GM23338 (cell line): ENCODE results near the gene WDR75. TPM values are rescaled to one million over a fixed set of nuclear protein-coding genes. Genes with fewer than 3 reads are reported as not detected.

Source experiments
- ATAC-seq: fragments of 200-7000 bp; cut with Tn5 transposase; 3 replicates; pipeline ENCODE4 v1.9.1; 2020
- DNase-seq: peaks from one replicate; pipeline ENCODE4 v3.0.0-alpha.2; 2015; ENCODE audit warnings: low spot score
- H2AFZ ChIP-seq: fragments of 200-600 bp; sonication (generic); 2 replicates; pipeline ENCODE4 v1.8.0; 2016; ENCODE audit warnings: antibody characterized with exemption, mild to moderate bottlenecking, moderate library complexity
- H3F3A ChIP-seq: fragments of 200-600 bp; sonication (generic); replicated peaks from 2 replicates; pipeline ENCODE4 v1.8.0; 2017; ENCODE audit warnings: antibody characterized with exemption, mixed run types, low read depth
- H3K27ac ChIP-seq: fragments of 200-600 bp; sonication (generic); 2 replicates; pipeline ENCODE4 v1.6.1; 2016; ENCODE audit warnings: low read depth
- H3K27me3 ChIP-seq: fragments of 200-600 bp; sonication (generic); 2 replicates; pipeline ENCODE4 v1.8.0; 2016; ENCODE audit warnings: mild to moderate bottlenecking, mixed run types, moderate library complexity; ENCODE audit not compliant: insufficient read depth
- H3K36me3 ChIP-seq: fragments of 200-600 bp; sonication (generic); 2 replicates; pipeline ENCODE4 v1.8.0; 2016; ENCODE audit warnings: mild to moderate bottlenecking; ENCODE audit not compliant: insufficient read depth
- H3K4me1 ChIP-seq: fragments of 200-600 bp; sonication (generic); 2 replicates; pipeline ENCODE4 v1.8.0; 2016; ENCODE audit warnings: mild to moderate bottlenecking, moderate library complexity; ENCODE audit not compliant: insufficient read depth
- H3K4me2 ChIP-seq: fragments of 200-600 bp; sonication (generic); 2 replicates; pipeline ENCODE4 v1.7.1; 2017; ENCODE audit warnings: mixed run types
- H3K4me3 ChIP-seq: fragments of 200-600 bp; sonication (generic); 2 replicates; pipeline ENCODE4 v1.6.1; 2016; ENCODE audit warnings: mixed run types
- H3K79me2 ChIP-seq: fragments of 200-600 bp; sonication (generic); replicated peaks from 2 replicates; pipeline ENCODE4 v1.8.0; 2017; ENCODE audit warnings: mild to moderate bottlenecking; ENCODE audit not compliant: insufficient read depth
- H3K9me2 ChIP-seq: fragments of 200-600 bp; sonication (generic); 2 replicates; pipeline ENCODE4 v1.8.0; 2017; ENCODE audit not compliant: insufficient read depth
- H4K20me1 ChIP-seq: fragments of 200-600 bp; sonication (generic); replicated peaks from 2 replicates; pipeline ENCODE4 v1.8.0; 2017; ENCODE audit warnings: mild to moderate bottlenecking; ENCODE audit not compliant: insufficient read depth
- H3K27ac Mint-ChIP-seq: 2 replicates; pipeline ENCODE4 v1.8.0; 2020; ENCODE audit warnings: inconsistent platforms, mild to moderate bottlenecking, moderate library complexity, mixed read lengths
- H3K27me3 Mint-ChIP-seq: 3 replicates; pipeline ENCODE4 v1.8.0; 2022; ENCODE audit warnings: low read depth, mild to moderate bottlenecking, moderate library complexity, mixed read lengths, inconsistent platforms; ENCODE audit not compliant: insufficient read depth, poor library complexity
- H3K36me3 Mint-ChIP-seq: 3 replicates; pipeline ENCODE4 v1.8.0; 2021; ENCODE audit warnings: low read depth, mild to moderate bottlenecking, inconsistent platforms, moderate library complexity, mixed read lengths
- H3K4me1 Mint-ChIP-seq: 3 replicates; pipeline ENCODE4 v1.8.0; 2020; ENCODE audit warnings: mild to moderate bottlenecking, inconsistent platforms, mixed read lengths
- H3K4me3 Mint-ChIP-seq: 3 replicates; pipeline ENCODE4 v1.8.0; 2021; ENCODE audit warnings: moderate library complexity, mild to moderate bottlenecking, inconsistent platforms, mixed read lengths
- H3K9me3 Mint-ChIP-seq: 3 replicates; pipeline ENCODE4 v1.8.0; 2020; ENCODE audit warnings: moderate library complexity, mild to moderate bottlenecking, inconsistent platforms, mixed read lengths
- CREB1 ChIP-seq: fragments of 250-450 bp; sonication (Bioruptor Pico); IDR thresholded peaks from 2 replicates; pipeline ENCODE4 v1.5.0; 2020; ENCODE audit warnings: low read depth, mild to moderate bottlenecking, moderate library complexity
- CTCF ChIP-seq, 2 experiments: fragments of 200-600 bp in 1 of 2; sonication (generic) in 1 of 2; conservative IDR thresholded peaks; 2 replicates each; pipeline versions ENCODE4 v1.5.1 to v1.6.1; 2016 to 2017; ENCODE audit warnings: antibody characterized with exemption in 2 of 2, low read depth in 2 of 2, mild to moderate bottlenecking in 2 of 2, moderate library complexity in 1 of 2
- EZH2 ChIP-seq: fragments of 200-600 bp; sonication (generic); IDR thresholded peaks from one replicate; pipeline ENCODE4 v1.8.0; 2017; ENCODE audit warnings: antibody characterized with exemption, mild to moderate bottlenecking, low read depth; ENCODE audit not compliant: unreplicated experiment
- EZH2phosphoT487 ChIP-seq: fragments of 200-600 bp; sonication (generic); IDR thresholded peaks from one replicate; pipeline ENCODE4 v1.8.1; 2018; ENCODE audit warnings: antibody characterized with exemption; ENCODE audit not compliant: unreplicated experiment
- JUNB ChIP-seq: IDR thresholded peaks from one replicate; pipeline ENCODE4 v1.6.1; 2016; ENCODE audit warnings: antibody characterized with exemption; ENCODE audit not compliant: unreplicated experiment
- NANOG ChIP-seq: IDR thresholded peaks from 2 replicates; pipeline ENCODE4 v1.6.1; 2016; ENCODE audit warnings: antibody characterized with exemption, borderline replicate concordance
- POLR2AphosphoS5 ChIP-seq: IDR thresholded peaks from 2 replicates; pipeline ENCODE4 v1.6.1; 2016; ENCODE audit warnings: antibody characterized with exemption, low read depth
- STAT1 ChIP-seq: IDR thresholded peaks from one replicate; pipeline ENCODE4 v1.6.1; 2016; ENCODE audit warnings: antibody characterized with exemption; ENCODE audit not compliant: unreplicated experiment
- ZNF114 ChIP-seq: fragments of 250-450 bp; sonication (Bioruptor Pico); IDR thresholded peaks from 2 replicates; pipeline ENCODE4 v1.5.0; 2020; ENCODE audit warnings: mild to moderate bottlenecking, moderate library complexity
- ZNF331 ChIP-seq: fragments of 250-450 bp; sonication (Bioruptor Pico); IDR thresholded peaks from 2 replicates; pipeline ENCODE4 v1.5.0; 2020; ENCODE audit warnings: low read depth, mild to moderate bottlenecking, moderate library complexity
- polyA plus RNA-seq: library from polyadenylated mRNA; unstranded; fragments of >200 nt; fragmentation: Nextera tagmentation; extraction: Ambion mirVana; gene quantifications from 2 replicates; pipeline ENCODE4 v1.2.1, GENCODE V29; 2016
- total RNA-seq: library from RNA; depleted of rRNA; stranded (reverse); fragments of >200 nt; shearing (Covaris generic); gene quantifications from 2 replicates; pipeline ENCODE4 v1.2.3, GENCODE V29; 2014
- TF ChIP-seq, protein P1 (sequence below): fragments of 250-450 bp; sonication (Bioruptor Pico); IDR thresholded peaks from 2 replicates; pipeline ENCODE4 v1.5.0; 2020; ENCODE audit warnings: mild to moderate bottlenecking, moderate library complexity
- TF ChIP-seq, protein P2 (sequence below): IDR thresholded peaks from one replicate; pipeline ENCODE4 v1.6.1; 2018; ENCODE audit warnings: antibody characterized with exemption; ENCODE audit not compliant: unreplicated experiment
- TF ChIP-seq, protein P3 (sequence below): IDR thresholded peaks from 2 replicates; pipeline ENCODE4 v1.6.1; 2016; ENCODE audit warnings: antibody characterized with exemption

The WDR75 gene
- total and polyA plus RNA-seq, 2 experiments from 2014 or later, result 57.2 to 80.9 TPM

GRCh38 chr2:189426886-189427285 is 14.4 kb upstream of the WDR75 start (continued):
- no peak for TF ChIP-seq EZH2

GRCh38 chr2:189427872-189428271 is 13.4 kb upstream of the WDR75 start:
- no peaks in the 10 kb centered on the region for H4K20me1 ChIP-seq
- H3K4me2 ChIP-seq, result no peak overlapping the region
- Mint-ChIP-seq H3K27me3 (peaks cover 1% of the 10 kb centered on the region), H3K4me3 (no peak overlapping the region), H3K27ac (no peak overlapping the region), H3K36me3 (peaks cover 20% of the 10 kb centered on the region), H3K9me3 (peaks cover 17% of the 10 kb centered on the region), H3K4me1 (peaks cover 11% of the 10 kb centered on the region; the same call in 2 of the 3 replicates)
- H3K9me2 ChIP-seq, result peaks cover 12% of the 10 kb centered on the region; the same call in 1 of the 2 replicates
- no peaks in the 10 kb centered on the region for H3K79me2 ChIP-seq
- H3F3A ChIP-seq, result no peaks in the 10 kb centered on the region
- H3K27me3 ChIP-seq, result no peaks in the 10 kb centered on the region
- DNase-seq (no peak), ATAC-seq (no peak)
- H3K4me3 ChIP-seq, result no peak overlapping the region
- peaks cover 9% of the 10 kb centered on the region for H3K4me1 ChIP-seq
- H3K27ac ChIP-seq, result no peak overlapping the region
- H2AFZ ChIP-seq, result no peak overlapping the region
- 0 out of 2 replicates have a peak, but pooled peaks cover 7% of the 10 kb centered on the region for H3K36me3 ChIP-seq
- TF ChIP-seq STAT1, result no peak
- no peak for TF ChIP-seq POLR2AphosphoS5
- no peak for TF ChIP-seq ZNF114 (CRISPR knock-in tag)
- no peak for TF ChIP-seq CREB1 (CRISPR knock-in tag)
- no peak for TF ChIP-seq NANOG
- TF ChIP-seq JUNB, result no peak
- no peak for TF ChIP-seq EZH2phosphoT487
- TF ChIP-seq, protein P1, sequence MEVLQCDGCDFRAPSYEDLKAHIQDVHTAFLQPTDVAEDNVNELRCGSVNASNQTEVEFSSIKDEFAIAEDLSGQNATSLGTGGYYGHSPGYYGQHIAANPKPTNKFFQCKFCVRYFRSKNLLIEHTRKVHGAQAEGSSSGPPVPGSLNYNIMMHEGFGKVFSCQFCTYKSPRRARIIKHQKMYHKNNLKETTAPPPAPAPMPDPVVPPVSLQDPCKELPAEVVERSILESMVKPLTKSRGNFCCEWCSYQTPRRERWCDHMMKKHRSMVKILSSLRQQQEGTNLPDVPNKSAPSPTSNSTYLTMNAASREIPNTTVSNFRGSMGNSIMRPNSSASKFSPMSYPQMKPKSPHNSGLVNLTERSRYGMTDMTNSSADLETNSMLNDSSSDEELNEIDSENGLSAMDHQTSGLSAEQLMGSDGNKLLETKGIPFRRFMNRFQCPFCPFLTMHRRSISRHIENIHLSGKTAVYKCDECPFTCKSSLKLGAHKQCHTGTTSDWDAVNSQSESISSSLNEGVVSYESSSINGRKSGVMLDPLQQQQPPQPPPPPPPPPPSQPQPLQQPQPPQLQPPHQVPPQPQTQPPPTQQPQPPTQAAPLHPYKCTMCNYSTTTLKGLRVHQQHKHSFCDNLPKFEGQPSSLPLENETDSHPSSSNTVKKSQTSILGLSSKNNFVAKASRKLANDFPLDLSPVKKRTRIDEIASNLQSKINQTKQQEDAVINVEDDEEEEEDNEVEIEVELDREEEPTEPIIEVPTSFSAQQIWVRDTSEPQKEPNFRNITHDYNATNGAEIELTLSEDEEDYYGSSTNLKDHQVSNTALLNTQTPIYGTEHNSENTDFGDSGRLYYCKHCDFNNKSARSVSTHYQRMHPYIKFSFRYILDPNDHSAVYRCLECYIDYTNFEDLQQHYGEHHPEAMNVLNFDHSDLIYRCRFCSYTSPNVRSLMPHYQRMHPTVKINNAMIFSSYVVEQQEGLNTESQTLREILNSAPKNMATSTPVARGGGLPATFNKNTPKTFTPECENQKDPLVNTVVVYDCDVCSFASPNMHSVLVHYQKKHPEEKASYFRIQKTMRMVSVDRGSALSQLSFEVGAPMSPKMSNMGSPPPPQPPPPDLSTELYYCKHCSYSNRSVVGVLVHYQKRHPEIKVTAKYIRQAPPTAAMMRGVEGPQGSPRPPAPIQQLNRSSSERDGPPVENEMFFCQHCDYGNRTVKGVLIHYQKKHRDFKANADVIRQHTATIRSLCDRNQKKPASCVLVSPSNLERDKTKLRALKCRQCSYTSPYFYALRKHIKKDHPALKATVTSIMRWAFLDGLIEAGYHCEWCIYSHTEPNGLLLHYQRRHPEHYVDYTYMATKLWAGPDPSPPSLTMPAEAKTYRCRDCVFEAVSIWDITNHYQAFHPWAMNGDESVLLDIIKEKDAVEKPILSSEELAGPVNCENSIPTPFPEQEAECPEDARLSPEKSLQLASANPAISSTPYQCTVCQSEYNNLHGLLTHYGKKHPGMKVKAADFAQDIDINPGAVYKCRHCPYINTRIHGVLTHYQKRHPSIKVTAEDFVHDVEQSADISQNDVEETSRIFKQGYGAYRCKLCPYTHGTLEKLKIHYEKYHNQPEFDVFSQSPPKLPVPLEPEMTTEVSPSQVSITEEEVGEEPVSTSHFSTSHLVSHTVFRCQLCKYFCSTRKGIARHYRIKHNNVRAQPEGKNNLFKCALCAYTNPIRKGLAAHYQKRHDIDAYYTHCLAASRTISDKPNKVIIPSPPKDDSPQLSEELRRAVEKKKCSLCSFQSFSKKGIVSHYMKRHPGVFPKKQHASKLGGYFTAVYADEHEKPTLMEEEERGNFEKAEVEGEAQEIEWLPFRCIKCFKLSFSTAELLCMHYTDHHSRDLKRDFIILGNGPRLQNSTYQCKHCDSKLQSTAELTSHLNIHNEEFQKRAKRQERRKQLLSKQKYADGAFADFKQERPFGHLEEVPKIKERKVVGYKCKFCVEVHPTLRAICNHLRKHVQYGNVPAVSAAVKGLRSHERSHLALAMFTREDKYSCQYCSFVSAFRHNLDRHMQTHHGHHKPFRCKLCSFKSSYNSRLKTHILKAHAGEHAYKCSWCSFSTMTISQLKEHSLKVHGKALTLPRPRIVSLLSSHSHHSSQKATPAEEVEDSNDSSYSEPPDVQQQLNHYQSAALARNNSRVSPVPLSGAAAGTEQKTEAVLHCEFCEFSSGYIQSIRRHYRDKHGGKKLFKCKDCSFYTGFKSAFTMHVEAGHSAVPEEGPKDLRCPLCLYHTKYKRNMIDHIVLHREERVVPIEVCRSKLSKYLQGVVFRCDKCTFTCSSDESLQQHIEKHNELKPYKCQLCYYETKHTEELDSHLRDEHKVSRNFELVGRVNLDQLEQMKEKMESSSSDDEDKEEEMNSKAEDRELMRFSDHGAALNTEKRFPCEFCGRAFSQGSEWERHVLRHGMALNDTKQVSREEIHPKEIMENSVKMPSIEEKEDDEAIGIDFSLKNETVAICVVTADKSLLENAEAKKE, result no peak
- TF ChIP-seq, protein P2, sequence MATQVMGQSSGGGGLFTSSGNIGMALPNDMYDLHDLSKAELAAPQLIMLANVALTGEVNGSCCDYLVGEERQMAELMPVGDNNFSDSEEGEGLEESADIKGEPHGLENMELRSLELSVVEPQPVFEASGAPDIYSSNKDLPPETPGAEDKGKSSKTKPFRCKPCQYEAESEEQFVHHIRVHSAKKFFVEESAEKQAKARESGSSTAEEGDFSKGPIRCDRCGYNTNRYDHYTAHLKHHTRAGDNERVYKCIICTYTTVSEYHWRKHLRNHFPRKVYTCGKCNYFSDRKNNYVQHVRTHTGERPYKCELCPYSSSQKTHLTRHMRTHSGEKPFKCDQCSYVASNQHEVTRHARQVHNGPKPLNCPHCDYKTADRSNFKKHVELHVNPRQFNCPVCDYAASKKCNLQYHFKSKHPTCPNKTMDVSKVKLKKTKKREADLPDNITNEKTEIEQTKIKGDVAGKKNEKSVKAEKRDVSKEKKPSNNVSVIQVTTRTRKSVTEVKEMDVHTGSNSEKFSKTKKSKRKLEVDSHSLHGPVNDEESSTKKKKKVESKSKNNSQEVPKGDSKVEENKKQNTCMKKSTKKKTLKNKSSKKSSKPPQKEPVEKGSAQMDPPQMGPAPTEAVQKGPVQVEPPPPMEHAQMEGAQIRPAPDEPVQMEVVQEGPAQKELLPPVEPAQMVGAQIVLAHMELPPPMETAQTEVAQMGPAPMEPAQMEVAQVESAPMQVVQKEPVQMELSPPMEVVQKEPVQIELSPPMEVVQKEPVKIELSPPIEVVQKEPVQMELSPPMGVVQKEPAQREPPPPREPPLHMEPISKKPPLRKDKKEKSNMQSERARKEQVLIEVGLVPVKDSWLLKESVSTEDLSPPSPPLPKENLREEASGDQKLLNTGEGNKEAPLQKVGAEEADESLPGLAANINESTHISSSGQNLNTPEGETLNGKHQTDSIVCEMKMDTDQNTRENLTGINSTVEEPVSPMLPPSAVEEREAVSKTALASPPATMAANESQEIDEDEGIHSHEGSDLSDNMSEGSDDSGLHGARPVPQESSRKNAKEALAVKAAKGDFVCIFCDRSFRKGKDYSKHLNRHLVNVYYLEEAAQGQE, result no peak
- TF ChIP-seq ZNF331, result no peak
- TF ChIP-seq CTCF (conservative IDR thresholded peaks at IDR 0.05; ENCODE audit: low read depth in 2 of 2), result no peak
- TF ChIP-seq, protein P3, sequence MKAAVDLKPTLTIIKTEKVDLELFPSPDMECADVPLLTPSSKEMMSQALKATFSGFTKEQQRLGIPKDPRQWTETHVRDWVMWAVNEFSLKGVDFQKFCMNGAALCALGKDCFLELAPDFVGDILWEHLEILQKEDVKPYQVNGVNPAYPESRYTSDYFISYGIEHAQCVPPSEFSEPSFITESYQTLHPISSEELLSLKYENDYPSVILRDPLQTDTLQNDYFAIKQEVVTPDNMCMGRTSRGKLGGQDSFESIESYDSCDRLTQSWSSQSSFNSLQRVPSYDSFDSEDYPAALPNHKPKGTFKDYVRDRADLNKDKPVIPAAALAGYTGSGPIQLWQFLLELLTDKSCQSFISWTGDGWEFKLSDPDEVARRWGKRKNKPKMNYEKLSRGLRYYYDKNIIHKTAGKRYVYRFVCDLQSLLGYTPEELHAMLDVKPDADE, result no peak
- TF ChIP-seq EZH2, result no peak
